Ectodermal cell (in vitro differentiated cells): ENCODE results near the gene MIER2.
"Not testable (repeated sequence)": the region's sequence is repeated elsewhere in the genome, so short reads cannot be mapped to it uniquely, and the experiment has no call there.

Experiments used
- H3K27ac ChIP-seq: 2 replicates; pipeline ENCODE4 v1.7.0; 2013; ENCODE audit warnings: mild to moderate bottlenecking, low read depth, low read length; ENCODE audit not compliant: insufficient read depth, poor library complexity, severe bottlenecking
- H3K27me3 ChIP-seq: 2 replicates; pipeline ENCODE4 v1.7.0; 2013; ENCODE audit warnings: mild to moderate bottlenecking, low read length; ENCODE audit not compliant: insufficient read depth, control insufficient read depth, poor library complexity, severe bottlenecking
- H3K36me3 ChIP-seq: one replicate; pipeline ENCODE4 v1.7.0; 2013; ENCODE audit warnings: low read length; ENCODE audit not compliant: control insufficient read depth, insufficient read depth
- H3K4me1 ChIP-seq: one replicate; pipeline ENCODE4 v1.7.0; 2013; ENCODE audit warnings: low read length; ENCODE audit not compliant: control insufficient read depth, insufficient read depth
- H3K4me3 ChIP-seq: 2 replicates; pipeline ENCODE4 v1.7.0; 2013; ENCODE audit warnings: low read depth, low read length, control low read depth; ENCODE audit not compliant: insufficient read depth
- H3K9me3 ChIP-seq: 2 replicates; pipeline ENCODE4 v1.7.0; 2013; ENCODE audit warnings: mild to moderate bottlenecking, low read length, moderate library complexity; ENCODE audit not compliant: control insufficient read depth
- WGBS, 2 experiments: methylation state at CpG; one replicate each; pipeline ENCODE4 v1.1.7; 2013; ENCODE audit warnings: missing lambda C conversion rate in 2 of 2; 5-methylcytosine and 5-hydroxymethylcytosine counted together

MIER2 gene

DNA sequence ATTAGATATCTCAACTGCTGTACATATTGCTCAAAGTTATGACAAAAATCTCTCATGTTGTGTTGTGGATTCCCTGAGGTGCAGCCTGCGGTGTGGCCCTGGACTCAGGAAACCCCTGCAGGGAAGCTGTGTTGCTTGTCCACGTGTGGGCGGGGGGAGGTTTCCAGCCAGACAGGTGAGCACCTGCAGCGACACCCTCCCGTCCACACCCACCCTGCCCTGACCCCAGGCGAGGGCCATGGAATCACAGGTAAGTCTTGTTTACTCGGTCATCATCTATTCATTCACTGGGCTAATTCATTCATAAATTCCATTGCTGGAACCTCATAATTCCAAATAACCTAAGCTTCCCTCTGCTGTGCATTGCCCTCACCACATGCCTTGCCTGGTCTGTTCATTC is 67.5 kb downstream of the MIER2 start:
- no peak overlapping the region for H3K27ac ChIP-seq
- H3K36me3 ChIP-seq, result no peaks in the 10 kb centered on the region
- WGBS, 2 experiments, result 76 to 77% methylated on average over 7 of the region's 7 CpGs
- peaks cover 17% of the 10 kb centered on the region for H3K4me1 ChIP-seq
- no peak overlapping the region for H3K4me3 ChIP-seq
- peaks cover 4% of the 10 kb centered on the region for H3K27me3 ChIP-seq
- no peaks in the 10 kb centered on the region for H3K9me3 ChIP-seq

DNA sequence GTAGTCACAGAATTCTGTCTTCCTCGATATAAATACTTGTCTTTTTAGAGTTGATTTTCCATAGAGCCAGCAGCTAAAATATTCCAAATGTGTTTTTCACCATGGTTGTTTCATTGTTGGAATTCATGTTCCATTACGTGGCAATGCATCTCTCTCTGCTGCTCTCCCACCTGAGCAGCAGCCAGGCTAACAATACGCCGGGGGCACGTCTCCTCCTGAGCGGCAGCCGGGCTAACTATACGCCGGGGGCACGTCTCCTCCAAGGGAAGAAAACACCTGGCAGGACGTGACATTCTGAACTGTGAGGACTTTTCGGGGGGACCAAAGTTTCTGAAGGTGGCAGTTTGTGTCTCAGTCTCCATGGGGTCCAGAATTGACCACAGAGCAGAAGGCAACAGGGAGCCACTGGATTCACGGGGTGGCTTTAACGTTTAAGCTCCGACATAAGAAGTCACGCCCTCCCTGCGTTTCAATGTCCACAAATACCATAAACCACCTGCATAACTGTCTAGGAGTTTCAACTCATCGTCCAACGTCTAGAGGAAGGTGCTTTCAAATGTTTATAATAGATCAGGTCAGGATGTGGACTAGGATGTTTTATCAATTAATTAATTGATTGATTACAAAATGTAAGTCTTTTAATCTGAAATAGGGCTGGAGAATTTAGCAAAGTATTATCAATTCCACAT is 68.5 kb downstream of the MIER2 start:
- peaks cover 14% of the 10 kb centered on the region for H3K4me1 ChIP-seq
- WGBS, 2 experiments, result 90 to 93% methylated on average over 19 of the region's 19 CpGs
- no peaks in the 10 kb centered on the region for H3K36me3 ChIP-seq
- no peak overlapping the region for H3K27ac ChIP-seq
- H3K9me3 ChIP-seq, result no peaks in the 10 kb centered on the region
- peaks cover 4% of the 10 kb centered on the region for H3K27me3 ChIP-seq
- H3K4me3 ChIP-seq, result no peak overlapping the region

DNA sequence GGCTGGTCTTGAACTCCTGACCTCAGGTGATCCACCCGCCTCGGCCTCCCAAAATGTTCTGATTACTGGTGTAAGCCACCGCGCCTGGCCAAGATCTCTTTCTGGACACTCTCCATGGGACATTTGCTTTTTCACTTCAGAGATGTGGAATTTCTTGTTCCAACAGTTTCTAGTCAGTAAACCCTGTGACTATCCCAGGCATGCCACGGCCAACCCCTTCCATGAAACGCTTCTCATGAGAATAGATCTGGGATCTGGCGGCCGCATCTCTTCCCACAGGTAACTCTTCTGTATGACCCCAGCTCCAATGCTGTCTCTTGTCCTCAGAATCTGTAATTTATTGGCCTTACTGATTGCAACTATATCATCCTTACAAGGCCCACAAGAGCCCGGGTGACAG is 69.6 kb downstream of the MIER2 start:
- Histone ChIP-seq H3K27me3 (peaks cover 4% of the 10 kb centered on the region), H3K4me3 (no peak overlapping the region), H3K4me1 (peaks cover 3% of the 10 kb centered on the region), H3K9me3 (no peaks in the 10 kb centered on the region), H3K27ac (no peak overlapping the region), H3K36me3 (no peaks in the 10 kb centered on the region)
- WGBS, 2 experiments, result 92% methylated on average over 9 of the region's 9 CpGs

DNA sequence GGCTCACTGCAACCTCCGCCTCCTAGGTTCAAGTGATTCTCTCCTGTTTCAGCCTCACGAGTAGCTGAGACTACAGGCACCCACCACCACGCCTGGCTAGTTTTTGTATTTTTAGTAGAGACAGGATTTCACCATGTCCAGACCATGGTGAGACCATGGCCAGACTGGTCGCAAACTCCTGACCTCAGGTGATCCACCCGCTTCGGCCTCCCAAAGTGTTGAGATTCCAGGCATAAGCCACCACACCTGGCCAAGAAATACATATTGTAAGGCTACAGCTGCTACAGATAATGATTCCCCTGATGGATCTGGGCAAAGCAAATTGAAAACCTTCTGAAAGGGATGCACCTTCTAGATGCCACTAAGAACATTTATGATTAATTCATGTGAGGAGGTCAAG is 71.2 kb downstream of the MIER2 start:
- H3K27ac ChIP-seq, result no peak overlapping the region
- H3K9me3 ChIP-seq, result no peaks in the 10 kb centered on the region
- H3K4me1 ChIP-seq, result no peaks in the 10 kb centered on the region
- H3K36me3 ChIP-seq, result no peaks in the 10 kb centered on the region
- peaks cover 7% of the 10 kb centered on the region for H3K27me3 ChIP-seq
- H3K4me3 ChIP-seq, result no peak overlapping the region
- WGBS, 2 experiments, result 89 to 92% methylated on average over 6 of the region's 6 CpGs

DNA sequence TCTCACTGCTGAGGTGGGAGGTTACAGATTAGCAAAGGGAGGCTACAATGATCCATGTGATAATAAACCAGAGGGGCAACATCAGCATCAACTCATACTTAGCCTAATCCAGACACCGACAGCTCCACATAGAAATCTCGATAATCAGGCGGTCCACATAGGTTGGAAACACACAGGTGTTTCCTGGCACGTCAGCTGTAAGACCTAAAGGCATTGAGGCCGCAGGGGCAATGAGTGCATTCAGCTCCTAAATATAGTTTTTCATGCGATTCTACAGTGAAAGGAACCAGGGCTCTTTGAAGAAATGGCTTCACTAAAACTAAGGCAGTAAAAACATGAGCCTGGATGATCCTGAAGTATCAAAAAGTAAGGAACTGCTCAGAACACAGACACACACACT is 72.7 kb downstream of the MIER2 start:
- WGBS, 2 experiments, result 89 to 94% methylated on average over 6 of the region's 6 CpGs
- Histone ChIP-seq H3K36me3 (no peaks in the 10 kb centered on the region), H3K9me3 (no peaks in the 10 kb centered on the region), H3K4me1 (no peaks in the 10 kb centered on the region), H3K27ac (no peak overlapping the region), H3K4me3 (no peak overlapping the region), H3K27me3 (peaks cover 21% of the 10 kb centered on the region)

DNA sequence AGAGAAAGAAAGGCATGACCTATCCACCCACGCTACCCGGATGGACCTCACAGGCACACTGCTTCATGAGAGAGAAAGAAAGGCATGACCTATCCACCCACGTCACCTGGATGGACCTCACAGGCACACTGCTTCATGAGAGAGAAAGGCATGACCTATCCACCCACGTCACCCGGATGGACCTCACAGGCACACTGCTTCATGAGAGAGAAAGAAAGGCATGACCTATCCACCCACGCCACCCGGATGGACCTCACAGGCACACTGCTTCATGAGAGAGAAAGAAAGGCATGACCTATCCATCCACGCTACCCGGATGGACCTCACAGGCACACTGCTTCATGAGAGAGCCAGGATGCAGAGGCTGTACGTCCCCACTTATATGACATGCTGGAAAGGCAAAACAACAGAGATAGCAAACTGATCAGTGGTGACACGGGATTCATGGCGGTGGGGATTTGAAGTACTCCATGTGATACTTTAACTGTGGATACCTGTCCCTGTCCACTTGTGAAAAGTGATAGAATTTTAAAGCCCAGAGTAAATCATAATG is 73.8 kb downstream of the MIER2 start:
- H3K4me3 ChIP-seq, H3K36me3 ChIP-seq, H3K9me3 ChIP-seq, H3K27ac ChIP-seq, H3K4me1 ChIP-seq: not testable (repeated sequence)
- 88 to 93% methylated on average over 11 of the region's 12 CpGs for WGBS, 2 experiments
- H3K27me3 ChIP-seq, result peaks cover 29% of the 10 kb centered on the region

DNA sequence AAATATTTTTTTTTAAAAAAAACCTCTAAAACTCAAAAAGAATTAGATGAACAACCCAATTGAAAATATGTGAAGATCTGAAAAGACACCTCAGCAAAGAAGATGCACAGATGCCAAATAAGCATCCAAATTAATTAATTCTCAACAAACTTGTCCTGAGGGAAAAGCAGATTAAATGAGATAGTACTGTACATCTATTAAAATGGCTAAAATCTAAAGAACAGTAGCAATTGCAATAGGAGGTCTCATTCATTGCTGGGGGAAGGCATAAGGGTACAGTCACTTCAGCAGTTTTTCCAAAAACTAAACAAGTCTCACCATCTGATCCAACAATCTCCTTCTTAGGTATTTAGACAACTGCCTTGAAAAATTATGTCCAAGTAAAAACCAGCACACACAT is 75.4 kb downstream of the MIER2 start:
- Histone ChIP-seq H3K4me3 (no peak overlapping the region), H3K4me1 (no peaks in the 10 kb centered on the region), H3K27me3 (peaks cover 45% of the 10 kb centered on the region), H3K9me3 (no peaks in the 10 kb centered on the region), H3K36me3 (no peaks in the 10 kb centered on the region), H3K27ac (no peak overlapping the region)

DNA sequence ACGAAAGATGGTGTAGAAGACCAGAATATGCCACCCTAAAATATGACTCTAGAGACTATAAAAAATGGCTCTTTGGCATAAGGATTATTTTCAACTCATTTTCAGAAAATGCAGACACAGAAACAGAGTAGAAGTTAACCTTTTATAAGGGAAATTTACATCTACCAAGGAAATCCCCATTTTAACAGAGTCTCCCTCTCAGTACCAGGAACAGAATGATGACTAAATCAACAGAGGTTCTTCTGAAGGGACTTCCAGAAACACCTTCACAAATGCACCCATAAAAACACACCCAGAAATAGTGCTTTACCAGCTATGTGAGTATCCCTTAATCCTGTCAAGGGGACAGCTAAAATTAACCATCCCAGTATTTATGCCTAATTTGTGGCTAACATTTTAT is 82.5 kb downstream of the MIER2 start:
- Histone ChIP-seq H3K4me1 (no peaks in the 10 kb centered on the region), H3K9me3 (no peaks in the 10 kb centered on the region), H3K27me3 (peaks cover 30% of the 10 kb centered on the region), H3K36me3 (no peaks in the 10 kb centered on the region), H3K4me3 (no peak overlapping the region), H3K27ac (no peak overlapping the region)
- WGBS, 2 experiments, result 100% methylated on average over 1 of the region's 1 CpG

DNA sequence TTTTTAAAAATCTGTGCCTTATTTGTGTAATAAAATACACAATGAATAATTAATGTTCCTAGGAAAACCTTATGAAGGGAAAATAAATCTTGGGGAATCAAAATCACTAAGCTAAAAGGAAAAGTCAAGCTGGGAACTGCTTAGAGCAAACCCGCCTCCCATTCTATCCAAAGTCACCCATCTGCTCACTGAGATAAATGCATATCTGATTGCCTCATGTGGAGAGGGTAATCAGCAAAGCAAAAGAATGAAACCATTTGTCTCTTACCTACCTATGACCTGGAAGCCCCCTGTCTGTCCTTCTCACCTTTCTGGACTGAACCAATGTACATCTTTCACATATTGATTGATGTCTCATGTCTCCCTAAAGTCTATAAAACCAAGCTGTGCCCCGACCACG is 87.8 kb downstream of the MIER2 start:
- not testable (repeated sequence) for H3K9me3 ChIP-seq
- 70 to 74% methylated on average over 3 of the region's 3 CpGs for WGBS, 2 experiments

More for the DNA sequence above, 87.8 kb downstream of the MIER2 start:
- H3K4me3 ChIP-seq, H3K27me3 ChIP-seq, H3K4me1 ChIP-seq, H3K36me3 ChIP-seq, H3K27ac ChIP-seq: not testable (repeated sequence)
